HS-27A (cell line): Measurements from ENCODE around the gene TNS3.

Experiments
- DNase-seq: peaks from one replicate; pipeline ENCODE4 v3.0.0-alpha.2; 2012; ENCODE audit warnings: low read depth, missing footprints

Gene TNS3

GRCh38 chr7:47505312-47506007 lies 76.5 kb downstream of the TNS3 start:
- no peak for DNase-seq

- no peak for DNase-seq
Measured at GRCh38 chr7:47504551-47505311, 77.2 kb downstream of the TNS3 start.

GRCh38 chr7:47503281-47503680 lies 78.6 kb downstream of the TNS3 start:
- DNase-seq, result no peak

- no peak for DNase-seq
Measured at GRCh38 chr7:47502240-47502877, 79.6 kb downstream of the TNS3 start.

DNA sequence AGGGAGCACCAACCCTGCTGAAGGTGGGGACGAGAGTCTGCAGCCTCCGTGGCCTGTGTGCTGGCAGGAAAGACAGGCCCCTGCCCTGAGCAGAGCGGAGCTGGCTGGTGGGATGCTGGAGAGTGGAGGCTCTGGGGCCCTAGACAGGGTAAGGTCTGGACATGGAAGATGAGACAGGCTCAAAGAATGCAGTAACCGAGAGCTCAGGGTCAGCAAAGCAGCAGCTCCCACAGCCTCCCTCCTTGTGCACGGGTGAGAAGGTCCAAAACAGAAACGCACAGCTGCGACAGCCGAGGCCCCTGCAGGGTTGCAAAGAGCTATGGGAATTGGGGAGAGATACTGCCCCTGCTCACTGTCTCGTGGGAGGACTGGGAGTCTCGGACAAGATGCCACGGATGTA lies 80.5 kb downstream of the TNS3 start:
- DNase-seq, result peak; percentile 24

- DNase-seq, result no peak
Measured at GRCh38 chr7:47500103-47500563, 81.8 kb downstream of the TNS3 start.

GRCh38 chr7:47498229-47499056 lies 83.5 kb downstream of the TNS3 start:
- no peak for DNase-seq

GRCh38 chr7:47497367-47498096 lies 84.4 kb downstream of the TNS3 start:
- no peak for DNase-seq

GRCh38 chr7:47496666-47497065 lies 85.2 kb downstream of the TNS3 start:
- DNase-seq, result no peak

- no peak for DNase-seq
Measured at GRCh38 chr7:47496056-47496665, 85.8 kb downstream of the TNS3 start.

- DNase-seq, result no peak
Measured at GRCh38 chr7:47493976-47494911, 87.7 kb downstream of the TNS3 start.

DNA sequence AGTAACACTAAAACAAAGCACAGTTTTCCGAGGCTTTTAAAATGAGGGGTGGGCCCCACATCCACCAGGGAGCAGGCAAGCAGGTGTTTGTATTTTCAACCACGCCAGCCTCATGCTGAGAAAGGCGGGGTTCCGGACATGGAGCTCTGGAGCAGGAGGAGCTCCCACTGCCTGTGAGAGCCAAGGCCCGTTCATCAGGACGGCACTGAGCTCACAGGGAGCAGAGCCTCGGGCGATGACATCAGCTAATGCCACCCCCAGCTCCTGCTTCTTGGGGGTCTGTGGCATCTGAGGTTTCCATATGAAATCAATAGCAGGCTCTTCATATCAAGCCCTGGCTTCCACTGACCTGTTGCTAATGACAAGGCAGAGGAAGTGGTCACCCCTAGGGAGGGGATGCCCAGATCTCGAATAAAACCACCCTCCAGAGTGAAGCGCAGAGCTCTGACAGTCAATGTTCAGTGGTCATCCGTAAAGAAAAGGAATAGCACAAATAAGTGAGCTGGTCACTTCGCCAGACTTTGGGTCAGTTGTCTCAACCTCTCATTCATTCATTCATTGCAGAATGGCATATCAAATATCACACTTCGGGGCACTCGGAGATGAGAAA lies 89.1 kb downstream of the TNS3 start:
- no peak for DNase-seq

GRCh38 chr7:47490501-47491265 lies 91.2 kb downstream of the TNS3 start:
- no peak for DNase-seq

DNA sequence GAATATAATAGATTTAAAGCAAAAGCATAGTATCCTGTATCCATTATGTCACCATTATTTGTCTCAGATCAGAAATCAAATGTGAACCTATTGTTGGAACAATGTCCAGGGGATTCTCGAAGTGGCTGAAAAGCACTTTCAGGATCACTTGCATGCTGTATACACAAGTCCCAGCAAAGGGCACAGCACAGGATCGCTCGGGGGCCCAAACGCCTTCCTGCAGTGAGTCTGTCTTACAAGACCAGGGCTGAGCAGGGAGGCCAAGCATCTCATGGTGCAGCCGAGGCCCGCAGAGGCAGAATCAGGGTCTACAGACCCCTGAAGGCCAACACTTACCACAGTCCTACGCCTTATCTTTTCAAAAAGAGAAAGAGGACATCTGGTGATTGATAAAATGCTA lies 92.3 kb downstream of the TNS3 start:
- no peak for DNase-seq

GRCh38 chr7:47488969-47489342 lies 93.0 kb downstream of the TNS3 start:
- no peak for DNase-seq

GRCh38 chr7:47488201-47488968 lies 93.5 kb downstream of the TNS3 start:
- no peak for DNase-seq

DNA sequence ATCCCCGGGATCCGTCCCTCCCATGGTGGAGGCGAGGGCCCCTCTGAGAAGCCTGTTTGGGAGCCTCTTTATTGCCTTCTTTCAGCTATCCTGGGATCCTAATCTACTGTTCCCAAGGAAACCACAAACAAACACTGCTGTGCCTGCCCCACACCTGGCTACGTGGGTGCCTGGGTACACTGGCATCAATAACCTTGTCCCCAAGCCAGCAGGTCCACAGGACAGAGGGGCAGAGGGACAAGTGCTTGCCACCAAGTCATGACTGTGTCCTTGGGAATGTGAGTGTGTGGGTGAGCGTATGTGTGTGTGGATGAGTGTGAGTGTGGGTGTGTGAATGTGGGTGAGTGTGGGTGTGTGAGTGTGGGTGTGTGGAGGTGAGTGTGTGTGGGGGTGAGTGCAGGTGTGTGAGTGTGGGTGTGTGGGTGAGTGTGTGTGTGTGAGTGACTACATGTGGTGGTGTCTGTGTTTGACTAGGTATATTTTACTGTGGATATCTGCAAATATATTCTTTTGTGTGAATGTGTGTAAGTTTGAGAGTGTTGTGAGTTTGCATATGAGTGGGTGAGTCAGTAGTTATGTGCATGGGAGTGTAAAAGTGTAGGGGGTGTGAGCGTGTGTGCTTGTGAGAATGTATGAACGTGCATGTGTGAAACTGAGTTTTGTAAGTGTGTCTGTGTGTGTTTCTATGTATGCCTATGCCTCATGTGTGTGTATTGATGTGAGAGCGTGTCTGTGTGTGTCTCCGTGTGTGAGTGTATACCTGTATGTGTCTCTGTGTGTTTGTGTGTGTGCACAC lies 96.1 kb downstream of the TNS3 start:
- DNase-seq, result no peak
